ENCODE results near the gene XPO5. TPM values are rescaled to one million over a fixed set of nuclear protein-coding genes. Genes with fewer than 3 reads are reported as not detected.

The XPO5 gene
- total RNA-seq, 2 donors from 2014 or later, result 8.8 to 11.8 TPM

GRCh38 chr6:43524483-43524961, 51.3 kb downstream of the XPO5 start:
- no peaks in the 10 kb centered on the region for H3K4me1 ChIP-seq
- no peak overlapping the region for H3K27ac ChIP-seq
- no peaks in the 10 kb centered on the region for H3K9me3 ChIP-seq
- TF ChIP-seq CTCF (IDR thresholded peaks at IDR 0.05), result no peak
- H3K27me3 ChIP-seq, result no peaks in the 10 kb centered on the region
- no peak overlapping the region for H3K4me3 ChIP-seq
- peaks cover 97% of the 10 kb centered on the region for H3K36me3 ChIP-seq
- no peak for DNase-seq (ENCODE audit: low spot score)

GRCh38 chr6:43523284-43523683, 52.6 kb downstream of the XPO5 start:
- no peak for TF ChIP-seq CTCF (IDR thresholded peaks at IDR 0.05)
- no peaks in the 10 kb centered on the region for H3K9me3 ChIP-seq
- H3K4me1 ChIP-seq, result peaks cover 0 to 6% of the 10 kb centered on the region in 2 donors
- H3K27me3 ChIP-seq, result no peaks in the 10 kb centered on the region
- peaks cover 91% of the 10 kb centered on the region for H3K36me3 ChIP-seq
- no peak for DNase-seq (ENCODE audit: low spot score)
- no peak overlapping the region for H3K27ac ChIP-seq
- H3K4me3 ChIP-seq, result no peak overlapping the region

- H3K4me1 ChIP-seq, result peaks cover 0 to 12% of the 10 kb centered on the region in 2 donors
Observed at GRCh38 chr6:43522547-43523261, 53.1 kb downstream of the XPO5 start.

GRCh38 chr6:43521836-43522235, 54.0 kb downstream of the XPO5 start:
- H3K4me1 ChIP-seq, result peaks cover 0 to 16% of the 10 kb centered on the region in 2 donors
- no peak for TF ChIP-seq CTCF (IDR thresholded peaks at IDR 0.05)
- H3K9me3 ChIP-seq, result no peaks in the 10 kb centered on the region
- no peaks in the 10 kb centered on the region for H3K27me3 ChIP-seq
- no peak overlapping the region for H3K4me3 ChIP-seq
- peaks cover 77% of the 10 kb centered on the region for H3K36me3 ChIP-seq
- no peak overlapping the region for H3K27ac ChIP-seq
- no peak for DNase-seq (ENCODE audit: low spot score)

More at GRCh38 chr6:43522547-43523261, 53.1 kb downstream of the XPO5 start:
- Histone ChIP-seq H3K27ac (no peak overlapping the region), H3K36me3 (peaks cover 85% of the 10 kb centered on the region), H3K4me3 (no peak overlapping the region), H3K27me3 (no peaks in the 10 kb centered on the region), H3K9me3 (no peaks in the 10 kb centered on the region)
- no peak for TF ChIP-seq CTCF (IDR thresholded peaks at IDR 0.05)
- DNase-seq (ENCODE audit: low spot score), result no peak

- TF ChIP-seq CTCF (IDR thresholded peaks at IDR 0.05), result no peak
- Histone ChIP-seq H3K4me1 (peaks cover 0 to 27% of the 10 kb centered on the region in 2 donors), H3K27me3 (no peaks in the 10 kb centered on the region), H3K27ac (no peak overlapping the region), H3K36me3 (peaks cover 66% of the 10 kb centered on the region), H3K9me3 (no peaks in the 10 kb centered on the region), H3K4me3 (no peak overlapping the region)
- DNase-seq (ENCODE audit: low spot score), result no peak
Observed at GRCh38 chr6:43520097-43520496, 55.7 kb downstream of the XPO5 start.
